Kidney tubule cell (primary cell): Measurements from ENCODE around the gene KCNJ12.

Experiments
- DNase-seq: peaks from one replicate; pipeline ENCODE4 v3.0.0-alpha.2; 2018; ENCODE audit warnings: low spot score

Gene KCNJ12

GRCh38 chr17:21368545-21369246 is 7.5 kb upstream of the KCNJ12 start:
- DNase-seq, result peak; percentile 6

- no peak for DNase-seq
Observed at GRCh38 chr17:21369395-21369794, 6.8 kb upstream of the KCNJ12 start.

GRCh38 chr17:21370430-21370829 is 5.7 kb upstream of the KCNJ12 start:
- no peak for DNase-seq

DNA sequence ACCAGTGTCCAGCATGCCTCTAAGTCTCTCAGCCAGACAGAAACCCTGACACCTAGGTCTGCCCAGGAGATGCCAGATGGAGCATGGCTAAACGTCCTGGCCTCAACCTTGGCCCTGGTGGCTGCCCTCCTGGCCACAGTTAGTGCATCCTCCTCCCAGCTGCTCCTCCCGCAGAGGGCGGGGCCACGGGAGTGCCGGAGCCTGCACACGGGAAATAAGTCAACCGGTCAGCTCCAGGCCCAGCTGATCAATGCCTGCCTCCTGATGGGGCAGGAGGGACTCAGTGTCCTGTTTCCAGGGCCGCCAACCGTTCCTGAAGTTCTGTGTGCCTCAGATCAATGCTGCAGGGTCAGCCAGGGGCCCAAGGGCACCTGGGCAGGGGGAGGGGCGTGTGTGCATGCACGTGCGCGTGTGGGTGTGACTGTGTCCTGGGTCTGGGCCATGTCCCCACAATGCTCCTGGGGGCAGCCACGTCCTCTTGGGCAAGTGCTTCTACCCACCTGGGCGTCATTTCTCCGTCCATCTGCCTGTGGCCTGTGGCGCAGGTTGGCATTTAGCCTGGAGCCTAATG is 4.6 kb upstream of the KCNJ12 start:
- no peak for DNase-seq

GRCh38 chr17:21372256-21372954 is 3.8 kb upstream of the KCNJ12 start:
- no peak for DNase-seq

DNA sequence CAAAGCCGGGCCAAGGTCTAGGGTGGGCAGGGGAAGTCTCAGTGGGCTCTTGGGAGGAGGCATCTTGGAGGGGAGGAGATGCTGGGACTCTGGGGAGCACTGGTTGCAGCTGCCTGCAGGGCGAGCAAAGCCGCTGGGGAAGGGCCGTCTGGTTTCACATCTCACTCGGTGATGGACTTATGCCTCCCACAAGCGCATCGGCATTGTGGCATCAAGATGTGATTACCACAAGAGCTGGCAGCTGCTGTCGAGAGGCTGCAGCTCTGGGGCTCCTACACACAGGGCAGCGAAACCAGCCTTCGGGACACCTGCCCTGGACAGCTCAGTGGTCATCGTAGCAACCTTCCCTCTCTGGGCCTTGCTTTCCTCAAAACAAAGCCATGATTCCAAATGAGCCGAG is 3.1 kb upstream of the KCNJ12 start:
- DNase-seq, result no peak

DNA sequence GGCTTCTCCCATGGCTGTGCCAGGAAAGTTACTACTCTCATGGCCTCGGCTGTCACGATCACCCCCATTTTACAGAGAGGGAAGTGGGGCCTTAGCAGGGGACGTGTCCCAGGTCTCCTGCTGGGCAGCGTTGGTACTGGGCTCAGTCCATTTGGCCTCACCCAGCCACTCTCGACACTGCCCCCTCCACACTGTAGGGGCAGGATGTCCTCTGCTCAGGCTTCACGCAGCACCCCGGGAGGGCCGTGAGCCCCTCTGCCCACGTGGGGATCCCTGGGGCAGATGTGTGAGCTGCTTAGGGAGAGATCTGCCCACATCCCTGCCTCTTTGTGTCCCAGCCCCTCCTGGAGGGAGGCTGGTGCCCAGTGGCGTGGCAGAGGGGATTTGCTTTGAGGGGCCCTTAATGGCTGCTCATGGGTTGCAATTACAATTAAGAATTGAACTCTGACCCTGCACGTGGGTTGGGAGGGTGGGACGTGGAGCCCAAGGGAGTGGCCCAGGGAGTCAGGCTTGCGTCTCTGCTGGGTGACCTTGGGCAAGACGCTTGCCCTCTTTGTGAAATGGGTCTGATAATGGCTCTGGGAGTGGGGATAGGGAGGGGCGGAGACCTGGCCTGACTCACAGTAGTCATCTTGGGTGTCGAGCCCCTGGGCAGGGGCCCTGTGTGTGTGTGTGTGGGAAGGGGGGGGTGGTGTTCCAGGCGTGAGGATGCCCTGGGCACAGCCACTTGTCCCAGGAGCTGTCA is 2.3 kb upstream of the KCNJ12 start:
- no peak for DNase-seq

DNA sequence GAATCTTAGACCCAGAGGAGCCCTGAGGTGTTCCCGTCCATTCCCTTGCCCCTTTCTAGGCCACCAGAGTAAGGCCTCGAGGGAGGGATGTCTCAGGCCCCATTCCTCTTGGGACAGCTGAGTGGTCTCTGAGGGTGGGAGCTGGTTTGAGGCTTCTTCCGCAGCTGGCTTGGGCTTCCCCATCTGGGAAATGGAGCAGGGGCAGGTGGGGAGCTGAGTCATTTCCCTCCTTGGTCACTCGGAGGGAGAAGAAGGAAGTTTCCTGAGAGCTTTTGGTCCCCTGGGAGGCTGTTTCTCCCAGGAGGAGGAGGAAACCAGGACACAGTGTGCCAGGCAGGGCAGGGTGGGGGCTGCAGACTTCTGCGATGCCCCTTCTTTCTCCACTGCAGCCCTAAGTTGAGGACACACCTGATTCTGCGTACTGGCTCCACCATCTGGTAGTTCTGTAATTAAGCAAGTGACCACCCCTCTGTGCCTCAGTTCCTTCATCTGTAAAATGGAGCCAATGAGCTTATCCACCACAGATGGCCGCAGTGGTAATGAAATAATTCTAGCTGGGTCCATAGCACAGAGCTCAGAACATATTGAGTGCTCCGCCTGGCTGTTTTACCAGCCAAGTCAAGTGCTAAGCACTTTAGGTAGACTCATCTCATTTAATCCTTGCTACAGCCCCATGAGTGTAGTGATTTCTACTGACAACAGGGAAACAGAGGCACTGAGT is 1.6 kb upstream of the KCNJ12 start:
- peak; percentile 37 for DNase-seq

DNA sequence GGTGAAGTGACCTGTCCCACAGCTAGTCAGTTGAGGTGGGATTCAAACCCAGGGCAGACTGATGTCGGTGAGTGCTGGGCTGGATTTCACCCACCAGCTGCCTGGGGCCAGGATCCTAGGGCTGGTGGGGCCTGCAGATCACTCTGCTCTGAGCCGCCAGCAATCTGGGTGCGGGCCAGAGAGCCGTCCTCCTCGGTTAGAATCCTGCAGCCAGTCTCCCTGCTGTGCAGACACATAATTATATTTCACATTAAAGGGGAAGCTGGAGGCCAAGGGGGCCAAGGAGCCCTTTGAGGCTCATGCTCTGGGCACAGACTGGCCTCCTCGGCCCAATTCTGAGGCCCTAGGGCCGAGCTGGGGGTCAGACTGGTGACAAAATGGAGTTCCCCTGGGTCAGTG is 996 bp upstream of the KCNJ12 start:
- DNase-seq, result no peak

GRCh38 chr17:21375757-21376080 is 438 bp upstream of the KCNJ12 start:
- DNase-seq, result no peak

DNA sequence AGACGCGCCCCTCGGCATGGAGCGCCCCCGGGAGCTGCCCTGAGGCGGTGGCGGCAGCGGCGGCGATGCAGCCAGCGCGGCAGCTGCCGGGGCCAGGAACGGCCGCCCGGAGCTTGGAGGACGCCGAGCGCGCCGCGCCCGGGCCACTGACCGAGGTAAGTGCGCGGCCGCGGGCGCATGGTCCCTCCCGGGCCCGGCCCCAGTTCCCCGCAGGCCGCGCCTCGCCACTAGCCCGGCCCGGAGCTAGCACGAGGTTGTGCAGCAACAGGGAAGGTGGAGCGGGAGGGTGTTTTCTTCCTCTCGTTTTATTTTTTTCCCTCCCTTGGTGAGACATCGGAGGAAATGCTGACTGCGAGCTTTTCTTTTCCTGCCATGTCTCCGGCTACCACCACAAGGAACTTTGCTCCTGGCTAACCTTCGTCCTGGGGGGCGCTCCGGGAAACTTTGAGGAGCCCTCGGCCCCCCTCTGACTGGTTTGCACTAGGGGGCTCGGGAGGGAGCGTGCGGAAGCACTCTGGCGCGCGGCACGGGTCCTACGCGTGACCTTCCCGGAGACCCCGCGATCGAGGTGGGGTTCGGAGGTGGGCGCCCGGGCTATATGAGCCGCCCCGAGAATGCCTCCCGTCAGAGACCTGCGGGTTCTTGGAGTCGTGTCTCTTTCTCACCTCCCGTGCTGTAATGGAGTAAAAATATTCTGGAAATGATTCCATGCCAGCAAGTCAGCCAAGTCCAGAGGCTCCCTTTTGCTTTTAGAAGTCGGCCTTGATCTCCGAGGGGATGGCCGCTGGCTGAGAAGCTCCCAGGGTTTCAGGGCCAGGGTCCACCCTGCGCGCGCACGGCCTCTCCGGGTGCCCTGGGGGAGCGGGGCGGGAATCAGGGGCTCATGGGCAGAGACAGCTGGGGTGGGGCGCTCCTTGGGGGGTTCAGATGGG is 868 bp downstream of the KCNJ12 start:
- DNase-seq, result peak; percentile 54

DNA sequence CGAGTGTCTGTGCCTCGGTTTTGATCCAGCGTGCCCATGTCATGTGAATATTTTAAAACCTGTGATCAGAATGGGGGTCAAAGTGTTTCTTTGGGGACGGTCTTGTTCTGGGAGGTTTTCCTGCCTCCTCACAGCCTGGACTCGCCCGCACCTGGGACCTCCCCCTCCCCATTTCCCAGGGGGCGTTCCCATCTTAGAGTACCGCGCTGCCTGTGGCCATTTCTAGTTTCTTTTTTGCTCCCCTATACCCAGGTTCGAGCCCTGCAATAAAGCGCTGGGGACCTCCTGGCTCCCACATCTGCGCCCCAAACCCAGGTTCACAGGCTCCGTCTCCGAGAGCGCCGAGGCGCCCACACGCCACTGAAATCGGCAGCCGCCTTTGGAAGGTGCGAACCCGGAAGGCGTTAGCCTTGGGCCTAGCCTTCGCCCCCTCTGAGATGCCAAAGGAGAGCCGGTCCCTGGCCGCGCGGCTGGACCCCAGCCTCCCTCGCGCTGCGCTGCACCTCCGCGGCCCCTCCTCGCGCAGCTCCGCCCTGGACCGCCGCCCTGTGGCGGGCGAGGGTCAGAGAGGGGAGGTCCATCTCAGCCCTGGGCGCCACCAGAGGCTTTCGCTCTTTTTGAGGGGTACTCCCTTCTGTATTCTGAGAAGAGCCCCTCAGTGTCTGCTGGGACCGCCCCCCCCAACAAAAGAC is 1.7 kb downstream of the KCNJ12 start:
- no peak for DNase-seq

GRCh38 chr17:21378553-21378952 is 2.4 kb downstream of the KCNJ12 start:
- DNase-seq, result no peak

GRCh38 chr17:21379080-21379711 is 3.0 kb downstream of the KCNJ12 start:
- no peak for DNase-seq

DNA sequence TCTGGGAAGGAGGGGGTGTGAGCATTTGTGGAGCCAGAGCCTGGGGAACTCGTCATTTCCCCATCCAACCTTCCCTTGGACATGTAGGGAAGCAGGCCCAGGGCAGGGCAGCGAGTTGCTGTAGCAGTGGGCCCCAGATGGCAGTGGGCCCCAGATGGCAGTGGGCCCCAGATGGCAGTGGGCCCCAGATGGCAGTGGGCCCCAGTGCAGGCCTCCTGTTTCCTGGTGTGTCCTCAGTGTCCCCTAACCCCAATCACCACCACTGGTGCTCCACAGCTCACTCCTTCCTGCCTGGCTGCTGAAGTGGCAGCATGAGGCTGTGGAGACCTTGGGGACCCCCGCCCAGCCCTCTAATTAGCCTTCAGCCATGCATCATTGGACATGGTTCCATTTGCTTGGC is 4.5 kb downstream of the KCNJ12 start:
- DNase-seq, result no peak

DNA sequence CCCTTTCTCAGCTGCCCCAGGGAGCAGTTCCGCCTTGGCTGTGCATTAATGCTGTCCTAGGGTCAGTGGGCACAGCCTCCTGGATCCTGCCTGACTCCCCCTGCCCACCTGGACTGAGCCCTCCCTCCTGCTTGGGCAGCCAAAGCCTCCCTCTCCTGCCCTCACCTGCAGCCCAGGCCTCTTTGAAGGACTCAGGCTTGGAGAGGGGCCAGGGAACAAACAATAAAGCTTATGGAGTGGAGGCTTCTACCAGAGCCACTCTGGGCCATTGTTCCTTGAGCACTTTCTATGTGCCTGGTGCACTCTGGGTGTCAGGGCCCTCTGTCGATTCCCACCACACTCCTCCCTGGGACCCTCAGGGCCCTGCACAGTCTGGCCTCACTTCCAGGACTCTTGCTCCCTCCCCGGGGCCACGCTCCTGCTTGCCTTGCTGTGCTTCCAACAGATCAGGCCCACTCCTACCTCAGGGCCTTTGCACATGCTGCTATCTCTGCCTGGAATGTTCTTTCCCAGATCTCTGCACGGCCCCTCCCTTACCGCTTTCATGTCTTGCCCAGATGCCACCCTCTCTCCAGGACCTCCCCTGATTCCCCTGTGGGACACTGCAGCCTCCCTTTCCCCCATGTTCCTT is 5.0 kb downstream of the KCNJ12 start:
- no peak for DNase-seq

GRCh38 chr17:21382560-21383495 is 6.7 kb downstream of the KCNJ12 start:
- no peak for DNase-seq

DNA sequence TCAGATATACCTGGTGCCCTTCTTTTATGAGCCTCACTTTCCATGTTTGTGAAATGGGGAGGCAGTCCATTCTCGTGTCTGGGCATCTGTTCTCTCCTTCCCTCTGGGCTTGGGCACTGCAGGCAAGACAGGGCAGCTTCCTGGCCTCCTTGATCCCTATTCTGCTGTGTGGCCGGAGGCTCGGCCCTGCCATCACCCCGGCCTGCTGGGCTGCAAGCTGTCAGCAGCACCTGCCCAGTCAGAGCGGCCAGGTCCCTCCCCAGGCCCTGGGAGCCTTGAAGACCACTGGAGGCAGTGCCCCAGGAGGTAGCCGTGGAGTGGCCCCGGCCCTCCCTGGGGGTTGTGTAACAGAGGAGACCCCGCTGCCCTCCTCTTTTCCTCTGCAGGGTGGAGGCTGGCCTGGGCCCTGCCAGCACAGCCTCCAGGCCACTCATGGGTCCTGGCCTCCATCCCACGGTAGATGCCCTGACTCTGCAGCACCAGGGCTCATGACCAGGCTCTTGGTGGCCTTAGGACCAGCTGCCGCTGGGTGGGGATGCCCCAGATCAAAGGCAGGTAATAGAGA is 9.2 kb downstream of the KCNJ12 start:
- no peak for DNase-seq
